GM18861 (cell line): ENCODE data around the gene ABCA4.
"Not testable (repeated sequence)": the region's sequence is repeated elsewhere in the genome, so short reads cannot be mapped to it uniquely, and the experiment has no call there.

Experiments used
- ATAC-seq: cut with Tn5 transposase; IDR thresholded peaks from one replicate; pipeline ENCODE4 v1.9.1; 2021; ENCODE audit not compliant: unreplicated experiment

Gene ABCA4

GRCh38 chr1:94120991-94121390, at the start of gene ABCA4:
Gene ABCA4, minus strand, starts transcription at chr1:94121148. Its CDS starts 103 bp downstream, at chr1:94121045.
- ATAC-seq = no peak

DNA sequence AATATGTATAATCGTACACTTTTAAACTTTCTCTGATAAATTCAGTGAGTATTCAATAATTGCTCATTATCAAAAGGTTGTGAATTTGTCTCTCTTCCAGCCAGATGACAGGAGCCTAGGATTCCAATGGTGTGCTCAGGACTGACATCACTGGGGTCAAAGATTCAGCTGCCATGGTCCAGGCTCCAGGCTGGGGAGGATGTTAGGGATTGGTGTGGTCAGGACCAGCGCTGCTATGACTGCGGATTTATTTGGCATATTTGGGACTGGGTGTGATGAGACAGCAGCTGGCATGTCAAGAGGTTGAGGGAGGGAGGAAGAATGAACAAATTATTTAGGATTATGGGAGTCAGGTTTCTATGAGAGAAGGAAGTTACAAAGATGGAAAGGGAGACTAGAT, 48.2 kb upstream of the ABCA4 start:
- no peak for ATAC-seq

- ATAC-seq = no peak
These were observed 44.9 kb upstream of the ABCA4 start for GRCh38 chr1:94165843-94166242.

- not testable (repeated sequence) for ATAC-seq
These were observed 43.9 kb upstream of the ABCA4 start for GRCh38 chr1:94164885-94165284.

GRCh38 chr1:94164121-94164520, 43.2 kb upstream of the ABCA4 start:
- ATAC-seq = not testable (repeated sequence)

GRCh38 chr1:94163249-94163648, 42.3 kb upstream of the ABCA4 start:
- ATAC-seq = not testable (repeated sequence)

DNA sequence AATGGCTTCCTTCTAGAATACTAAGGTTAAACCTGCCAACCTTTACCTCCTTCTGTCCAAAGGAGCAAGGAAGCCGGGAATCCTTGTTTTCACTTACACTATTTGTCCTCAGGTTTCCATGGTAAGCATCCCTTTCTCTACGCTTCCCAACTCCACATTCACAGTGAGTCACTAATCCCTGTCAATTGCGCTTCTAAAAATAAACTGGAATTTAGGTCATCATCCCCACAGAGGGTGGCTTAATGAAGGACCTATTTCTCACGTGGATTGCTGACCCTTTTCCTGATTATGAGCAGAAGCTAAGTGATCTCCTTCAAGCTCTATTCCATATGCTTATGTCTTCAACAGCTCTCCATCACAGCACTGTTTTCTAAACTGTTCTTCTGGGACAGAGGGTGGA, 39.9 kb upstream of the ABCA4 start:
- no peak for ATAC-seq

DNA sequence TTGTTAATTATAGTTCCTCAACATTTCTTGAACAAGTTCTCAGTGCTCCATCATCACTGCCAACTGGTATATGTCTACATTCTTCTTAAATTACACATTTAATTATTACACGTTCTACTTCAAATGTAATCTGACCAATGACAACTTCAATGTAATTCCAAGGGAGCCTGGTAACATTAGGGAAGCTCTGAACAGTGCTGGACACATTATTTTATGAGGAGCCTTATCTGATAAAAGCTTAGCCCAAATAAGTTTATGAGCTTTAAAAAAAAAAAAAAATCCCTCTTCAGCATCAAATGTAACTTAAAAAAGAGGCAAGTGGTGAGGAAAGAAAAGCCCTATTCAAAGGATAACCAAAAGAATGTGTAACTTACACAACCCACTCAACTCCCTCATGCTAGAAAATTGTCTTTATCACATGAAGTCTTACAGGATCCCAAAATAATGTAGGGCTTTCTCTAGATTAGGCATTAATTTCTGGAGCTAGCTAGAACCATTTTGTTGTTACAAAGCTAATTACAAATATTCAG, 35.2 kb upstream of the ABCA4 start:
- ATAC-seq = no peak

GRCh38 chr1:94154989-94155388, 34.0 kb upstream of the ABCA4 start:
- no peak for ATAC-seq

GRCh38 chr1:94153133-94153532, 32.2 kb upstream of the ABCA4 start:
- no peak for ATAC-seq

GRCh38 chr1:94149166-94149565, 28.2 kb upstream of the ABCA4 start:
- not testable (repeated sequence) for ATAC-seq

DNA sequence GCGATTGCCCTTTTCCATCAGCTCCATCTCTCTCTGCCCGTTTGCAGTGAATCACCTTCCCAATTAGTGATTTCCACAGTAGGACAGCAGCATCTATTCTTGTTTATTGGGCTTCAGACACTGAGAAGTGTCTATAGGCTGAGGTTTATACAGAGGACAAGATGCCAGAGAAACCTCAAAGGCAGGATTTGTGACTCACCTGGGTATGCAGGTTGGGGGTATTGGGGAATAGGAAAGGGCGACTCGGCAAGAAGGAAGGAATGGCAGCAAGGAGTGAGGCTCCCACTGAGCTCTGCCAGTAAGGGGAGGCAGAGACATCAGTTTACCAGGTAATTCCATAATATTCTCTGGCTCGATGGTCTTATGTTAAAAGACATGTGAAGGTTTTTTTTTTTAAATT, 25.3 kb upstream of the ABCA4 start:
- ATAC-seq = no peak

- no peak for ATAC-seq
These were observed 23.9 kb upstream of the ABCA4 start for GRCh38 chr1:94144836-94145235.

DNA sequence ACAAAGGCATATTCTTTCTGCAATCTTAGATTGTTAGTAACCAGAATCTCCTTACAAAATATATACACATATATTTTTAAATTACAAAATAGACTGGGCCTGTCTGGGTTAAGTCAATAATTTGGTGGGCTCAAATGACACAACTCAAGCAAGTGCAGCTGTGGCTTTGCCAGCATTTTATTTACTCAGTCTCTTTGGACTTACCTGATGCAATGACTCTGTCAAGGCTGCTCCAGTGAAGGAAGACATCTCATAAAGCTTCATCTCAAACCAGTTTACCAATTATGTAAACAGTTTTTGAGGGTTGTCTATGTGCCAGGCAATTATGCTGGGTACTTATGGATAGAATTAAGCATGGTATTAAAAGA, 22.8 kb upstream of the ABCA4 start:
- ATAC-seq = no peak

- ATAC-seq = no peak
These were observed 22.3 kb upstream of the ABCA4 start for GRCh38 chr1:94143173-94143808.

DNA sequence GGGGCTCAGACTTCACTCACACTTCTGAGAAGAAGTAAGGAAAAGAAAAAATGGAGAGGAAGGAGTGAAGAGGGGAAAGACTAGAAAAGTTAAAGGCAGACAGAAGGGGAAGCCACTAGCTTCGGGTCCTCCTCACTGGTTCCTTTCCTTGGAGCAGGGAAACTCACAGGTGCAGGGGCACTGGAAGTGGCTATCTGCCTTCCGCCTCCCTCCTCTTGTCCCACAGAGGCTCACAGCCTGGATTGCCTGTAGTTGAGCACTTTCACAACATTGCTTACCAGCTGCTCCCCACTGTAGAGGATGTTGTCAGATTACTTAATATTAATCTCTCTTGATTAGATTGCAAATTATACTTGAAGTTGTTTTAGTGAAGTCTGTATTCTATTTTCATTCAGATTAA, 21.6 kb upstream of the ABCA4 start:
- ATAC-seq = no peak

DNA sequence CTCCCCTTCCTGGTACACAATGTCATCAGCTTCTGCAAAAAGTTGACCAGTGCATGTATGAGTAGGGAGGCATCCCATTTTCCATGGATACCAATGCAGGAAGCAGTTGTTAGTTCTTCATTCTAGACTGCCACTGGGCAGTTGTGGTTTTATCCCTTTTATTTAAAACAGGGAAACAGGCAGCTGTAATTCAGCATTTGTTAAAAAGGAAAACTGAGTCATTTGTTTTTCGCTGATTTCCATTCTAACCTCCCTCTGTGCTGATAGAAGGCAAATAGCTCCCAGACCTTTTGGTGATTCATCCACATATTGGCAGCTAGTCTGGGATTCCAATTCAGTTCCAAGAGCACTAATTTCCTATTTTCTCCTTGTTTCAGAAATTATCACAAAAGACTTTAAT, 21.1 kb upstream of the ABCA4 start:
- no peak for ATAC-seq

DNA sequence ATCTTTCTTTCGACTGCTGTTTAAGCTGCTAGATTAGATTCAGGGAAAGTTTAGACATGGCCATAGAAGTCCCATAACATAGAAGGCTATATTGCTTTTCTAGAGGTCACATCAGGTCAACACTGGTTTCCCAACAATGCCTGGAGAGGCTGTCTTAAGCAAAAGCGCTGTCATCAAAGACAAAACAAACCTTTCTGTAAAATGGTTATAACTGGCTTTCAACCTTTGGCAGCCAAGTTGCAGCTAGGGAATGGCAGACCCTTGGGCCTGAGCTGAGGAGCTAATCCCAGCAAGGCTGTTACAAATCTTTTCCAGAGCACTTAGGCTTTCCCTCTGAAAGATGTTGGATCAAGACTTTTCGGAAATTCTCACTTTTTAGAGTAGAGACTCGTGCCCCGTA, 11.2 kb upstream of the ABCA4 start:
- no peak for ATAC-seq

GRCh38 chr1:94130851-94131595, 10.1 kb upstream of the ABCA4 start:
- ATAC-seq = no peak

GRCh38 chr1:94126651-94127050, 5.7 kb upstream of the ABCA4 start:
- no peak for ATAC-seq

DNA sequence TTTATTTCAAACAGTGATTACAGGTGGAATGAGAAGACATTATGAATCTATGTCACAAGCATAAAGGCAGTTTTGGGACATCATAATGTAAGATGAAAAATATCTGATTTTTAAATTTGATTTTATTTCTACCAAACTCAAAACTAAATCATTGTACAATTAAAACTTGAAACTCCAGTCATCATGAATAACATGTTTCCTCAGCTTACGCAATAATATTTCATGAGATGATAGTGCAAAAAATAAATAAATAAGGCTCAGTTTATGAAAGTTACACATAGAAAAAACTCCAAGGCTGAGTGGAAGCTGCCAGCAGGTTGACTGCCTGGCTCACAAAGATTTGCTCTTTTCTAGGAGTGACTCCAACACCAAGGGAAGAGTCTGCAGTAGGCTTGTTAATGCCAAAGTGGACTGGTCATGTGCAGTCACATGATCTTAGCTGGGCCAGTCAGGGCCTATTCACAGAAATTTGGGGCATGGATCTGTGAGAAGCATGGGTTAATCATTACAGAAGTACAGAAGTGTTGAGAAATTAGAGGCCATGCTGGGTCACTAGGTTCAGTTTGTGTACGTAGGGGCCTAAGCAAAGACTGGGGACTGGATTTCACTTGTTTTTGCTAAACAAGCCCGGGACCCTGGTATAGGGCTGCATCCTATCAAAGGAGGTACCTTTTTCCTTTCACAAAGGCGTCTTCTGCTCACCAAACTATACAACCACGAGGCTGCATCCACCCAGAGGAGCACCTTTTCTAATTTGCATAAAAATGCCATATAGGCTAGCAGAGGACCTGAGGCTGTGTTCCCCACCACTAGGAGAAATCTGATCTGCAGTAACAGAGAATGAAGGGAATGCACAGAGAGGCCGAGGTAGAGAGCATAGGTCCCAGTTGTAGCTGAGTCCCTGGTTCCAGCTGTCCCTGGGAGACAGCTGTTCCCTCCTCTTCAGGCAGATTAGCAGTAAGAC, 4.9 kb upstream of the ABCA4 start:
- no peak for ATAC-seq
